ENCODE results near the gene DMD.

GRCh38 chrX:31633349-31633748, 1578.0 kb downstream of the DMD start:
- TF ChIP-seq CTCF (IDR thresholded peaks at IDR 0.05) (no peak), POLR2A (IDR thresholded peaks at IDR 0.05) (no peak), EP300 (IDR thresholded peaks at IDR 0.05) (no peak), POLR2AphosphoS5 (IDR thresholded peaks at IDR 0.05) (no peak)
